Measurements from ENCODE around the gene SPATS2.

The SPATS2 gene

GRCh38 chr12:49543914-49544815 is 176.9 kb downstream of the SPATS2 start:
- no peak for DNase-seq

GRCh38 chr12:49545815-49546214 is 178.6 kb downstream of the SPATS2 start:
- no peak for DNase-seq

- no peak for DNase-seq
These were observed 179.2 kb downstream of the SPATS2 start for GRCh38 chr12:49546481-49546880.

DNA sequence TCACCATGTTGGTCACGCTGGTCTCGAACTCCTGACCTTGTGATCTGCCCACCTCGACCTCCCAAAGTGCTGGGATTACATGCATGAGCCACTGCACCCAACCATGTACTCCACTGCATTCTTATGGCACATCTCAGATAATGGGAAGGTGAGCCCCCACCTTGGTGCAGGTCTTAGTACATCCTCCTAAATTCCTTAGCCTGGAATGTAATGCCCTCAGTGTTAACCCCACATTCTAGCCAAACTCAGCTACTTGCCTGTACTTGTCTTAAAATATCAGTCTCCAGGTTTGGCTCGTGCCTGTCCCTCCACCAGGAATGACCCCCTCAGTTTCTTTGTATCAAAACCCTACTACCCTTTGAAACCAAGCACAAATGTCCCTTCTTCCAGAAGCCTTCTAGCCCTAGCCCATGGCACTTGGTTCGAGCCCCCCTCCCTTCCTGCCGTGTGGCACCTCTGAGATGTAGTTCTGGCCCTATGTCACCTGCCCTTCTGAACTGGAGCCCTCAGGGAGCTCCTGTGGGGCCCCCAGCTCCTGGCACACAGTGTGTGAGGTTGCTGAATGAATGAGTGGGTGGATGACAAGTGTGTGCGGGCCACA is 179.9 kb downstream of the SPATS2 start:
- DNase-seq, result no peak

DNA sequence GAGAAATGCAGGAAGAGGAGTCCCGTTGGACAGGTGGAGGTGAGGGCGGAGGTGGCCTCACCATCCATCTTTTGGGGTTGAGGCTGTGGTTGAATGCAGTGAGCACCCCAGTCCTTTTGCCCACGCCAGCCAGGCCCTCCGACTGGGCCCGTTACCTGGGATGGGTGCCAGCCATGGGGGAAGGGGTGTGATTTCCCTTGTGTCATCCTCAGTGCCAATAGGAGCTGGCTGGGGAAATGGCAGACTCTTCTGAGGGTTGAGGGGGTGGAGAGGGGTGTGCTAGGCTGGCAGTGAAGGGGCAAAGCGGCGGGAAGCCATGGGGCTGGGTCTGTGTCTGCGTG is 181.2 kb downstream of the SPATS2 start:
- DNase-seq, result no peak

DNA sequence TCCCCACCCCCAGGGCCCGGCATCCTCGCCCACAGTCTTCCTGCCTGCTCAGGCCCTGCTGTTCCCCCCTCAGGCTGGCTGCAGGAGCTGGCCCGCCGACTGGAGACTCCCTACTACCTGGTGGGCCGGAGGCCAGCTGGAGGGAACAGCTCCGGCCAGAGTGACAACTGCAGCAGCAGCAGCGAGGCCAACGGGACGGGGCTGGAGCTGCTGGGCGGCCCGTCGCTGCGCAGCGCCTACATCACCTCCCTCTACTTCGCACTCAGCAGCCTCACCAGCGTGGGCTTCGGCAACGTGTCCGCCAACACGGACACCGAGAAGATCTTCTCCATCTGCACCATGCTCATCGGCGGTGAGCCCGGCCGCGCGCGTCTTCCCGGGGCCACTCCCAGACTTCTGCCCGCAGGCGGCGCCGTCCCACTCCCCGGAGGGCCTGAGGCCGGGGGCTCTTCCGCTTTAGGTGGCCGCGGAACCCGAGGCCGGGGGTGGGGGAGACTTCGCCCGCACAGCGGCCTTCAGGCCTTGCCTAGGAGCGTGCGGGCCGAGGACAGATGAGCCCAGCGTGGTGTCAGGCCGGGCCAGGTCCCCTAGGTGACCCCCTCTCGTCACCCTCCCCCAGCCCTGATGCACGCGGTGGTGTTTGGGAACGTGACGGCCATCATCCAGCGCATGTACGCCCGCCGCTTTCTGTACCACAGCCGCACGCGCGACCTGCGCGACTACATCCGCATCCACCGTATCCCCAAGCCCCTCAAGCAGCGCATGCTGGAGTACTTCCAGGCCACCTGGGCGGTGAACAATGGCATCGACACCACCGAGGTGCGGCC is 181.8 kb downstream of the SPATS2 start:
- DNase-seq, result peak in 1 of 2 experiments; percentile 15

DNA sequence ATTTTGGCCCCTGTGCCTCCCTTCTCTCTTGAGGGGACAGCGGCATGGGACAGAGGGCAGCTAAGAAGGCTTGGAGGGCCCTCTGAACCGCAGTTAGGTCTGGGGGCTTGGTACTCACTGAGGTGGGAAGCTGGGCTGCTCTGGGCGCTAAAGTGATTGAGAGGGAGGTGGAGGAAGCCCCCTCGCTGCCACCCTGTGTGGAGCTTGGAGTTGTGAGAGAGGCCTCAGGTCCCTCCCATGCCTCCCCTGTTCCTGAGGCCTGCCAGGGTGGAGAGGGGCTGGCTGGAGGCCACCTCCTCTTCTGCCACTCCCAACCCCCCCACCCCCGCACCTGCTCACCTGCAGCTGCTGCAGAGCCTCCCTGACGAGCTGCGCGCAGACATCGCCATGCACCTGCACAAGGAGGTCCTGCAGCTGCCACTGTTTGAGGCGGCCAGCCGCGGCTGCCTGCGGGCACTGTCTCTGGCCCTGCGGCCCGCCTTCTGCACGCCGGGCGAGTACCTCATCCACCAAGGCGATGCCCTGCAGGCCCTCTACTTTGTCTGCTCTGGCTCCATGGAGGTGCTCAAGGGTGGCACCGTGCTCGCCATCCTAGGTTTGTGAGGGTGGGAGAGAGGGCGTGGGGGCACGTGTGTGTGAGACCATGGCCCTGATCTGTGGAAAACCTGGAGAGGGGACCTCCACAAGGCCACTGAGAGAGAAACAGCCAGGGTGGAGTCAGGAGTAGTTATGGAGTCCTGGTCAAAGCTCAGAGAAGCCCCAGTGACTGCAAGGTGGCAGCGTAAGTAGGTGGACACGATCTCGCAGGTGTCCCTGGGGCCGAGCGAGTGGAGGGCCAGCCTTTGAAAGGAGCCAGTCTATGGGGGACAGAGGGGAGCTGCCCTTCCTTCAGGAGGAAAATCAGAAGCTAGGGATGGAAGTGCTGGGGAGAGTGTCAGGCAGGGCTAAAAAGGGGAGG is 182.8 kb downstream of the SPATS2 start:
- DNase-seq, result no peak

DNA sequence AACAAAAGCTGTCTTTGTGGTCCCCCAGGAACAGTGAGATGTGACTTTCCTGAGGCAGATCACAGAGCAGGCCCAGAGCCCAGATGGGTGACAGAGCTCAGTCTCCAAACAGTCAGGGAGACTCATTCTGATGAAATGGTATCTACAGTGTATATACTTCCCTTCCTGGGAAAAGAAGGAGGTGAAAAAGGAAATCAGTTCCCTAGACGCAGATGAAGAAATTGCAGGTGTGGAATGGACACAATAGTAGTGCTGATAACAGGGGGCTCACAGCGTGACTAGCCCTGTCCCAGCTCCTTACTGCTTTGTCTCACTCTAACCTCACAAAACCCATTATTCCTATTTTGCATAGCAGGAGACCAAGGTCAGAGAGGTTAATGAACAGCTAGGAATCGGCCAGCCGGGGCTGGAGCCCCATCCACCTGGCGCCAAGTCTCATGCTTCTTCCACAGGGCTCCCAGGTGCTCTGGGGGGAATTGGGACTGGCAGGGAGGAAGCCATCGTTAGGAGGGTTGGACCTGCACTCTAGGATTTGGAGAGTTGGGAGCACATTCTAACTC is 183.5 kb downstream of the SPATS2 start:
- DNase-seq, result no peak

DNA sequence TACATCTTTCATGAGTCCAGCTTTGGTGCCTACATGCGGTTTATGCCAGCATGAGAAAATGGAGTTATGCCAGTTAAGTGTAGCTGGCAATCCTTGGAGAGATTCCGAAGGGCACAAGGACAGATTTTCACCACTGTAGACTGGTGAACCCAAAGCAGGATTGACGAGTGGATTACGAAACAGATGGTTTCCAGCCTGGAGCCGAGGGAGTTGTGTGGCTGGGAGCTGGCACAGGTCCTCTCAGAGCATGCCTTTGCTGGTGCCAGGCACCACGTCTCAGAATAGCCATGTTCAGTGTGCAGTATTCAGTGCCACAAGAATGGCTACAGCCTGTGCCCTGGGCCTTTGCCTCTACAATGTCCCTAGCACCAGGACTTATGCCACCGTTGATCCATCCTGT is 184.8 kb downstream of the SPATS2 start:
- no peak for DNase-seq

- no peak for DNase-seq
These were observed 185.2 kb downstream of the SPATS2 start for GRCh38 chr12:49552425-49552824.

GRCh38 chr12:49552899-49553298 is 185.6 kb downstream of the SPATS2 start:
- DNase-seq, result no peak

DNA sequence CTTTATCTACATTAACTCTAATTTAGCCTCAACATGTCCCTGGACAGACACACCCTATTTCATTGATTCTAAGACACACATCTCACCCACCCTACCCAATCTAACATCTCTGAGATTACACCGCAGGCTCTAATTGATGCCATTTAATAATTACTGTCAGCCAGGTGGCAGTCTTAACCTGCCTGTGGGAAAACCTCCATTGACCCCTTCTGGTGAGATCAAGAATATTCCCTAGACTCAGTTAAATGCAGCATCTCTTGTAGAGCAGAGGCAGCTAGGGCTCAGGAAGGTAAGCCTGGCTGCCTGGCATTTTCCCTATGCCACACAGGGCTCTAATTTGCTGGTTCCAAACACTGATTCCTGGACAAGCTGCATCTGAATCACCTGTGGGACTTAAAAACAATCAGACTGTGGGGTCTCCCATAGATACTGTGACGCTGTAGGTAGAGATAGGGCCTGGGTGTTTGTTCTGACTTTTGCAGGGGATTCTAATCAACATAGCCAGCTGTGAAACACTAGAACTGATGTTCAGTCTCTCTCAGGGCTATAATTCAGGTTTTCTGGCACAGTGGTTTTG is 186.3 kb downstream of the SPATS2 start:
- DNase-seq, result no peak

DNA sequence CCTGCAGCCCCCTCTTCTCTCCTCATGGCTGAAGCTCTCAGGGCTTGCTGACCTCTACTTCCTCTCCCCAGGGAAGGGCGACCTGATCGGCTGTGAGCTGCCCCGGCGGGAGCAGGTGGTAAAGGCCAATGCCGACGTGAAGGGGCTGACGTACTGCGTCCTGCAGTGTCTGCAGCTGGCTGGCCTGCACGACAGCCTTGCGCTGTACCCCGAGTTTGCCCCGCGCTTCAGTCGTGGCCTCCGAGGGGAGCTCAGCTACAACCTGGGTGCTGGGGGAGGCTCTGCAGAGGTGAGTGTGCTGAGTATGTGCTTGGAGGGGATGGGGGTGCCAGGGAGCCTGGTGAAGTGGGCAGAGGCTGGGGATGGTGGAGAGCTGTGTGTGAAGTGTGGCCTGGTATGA is 187.0 kb downstream of the SPATS2 start:
- no peak for DNase-seq

GRCh38 chr12:49555631-49556390 is 188.5 kb downstream of the SPATS2 start:
- no peak for DNase-seq

GRCh38 chr12:49556391-49557186 is 189.3 kb downstream of the SPATS2 start:
- DNase-seq, result no peak

DNA sequence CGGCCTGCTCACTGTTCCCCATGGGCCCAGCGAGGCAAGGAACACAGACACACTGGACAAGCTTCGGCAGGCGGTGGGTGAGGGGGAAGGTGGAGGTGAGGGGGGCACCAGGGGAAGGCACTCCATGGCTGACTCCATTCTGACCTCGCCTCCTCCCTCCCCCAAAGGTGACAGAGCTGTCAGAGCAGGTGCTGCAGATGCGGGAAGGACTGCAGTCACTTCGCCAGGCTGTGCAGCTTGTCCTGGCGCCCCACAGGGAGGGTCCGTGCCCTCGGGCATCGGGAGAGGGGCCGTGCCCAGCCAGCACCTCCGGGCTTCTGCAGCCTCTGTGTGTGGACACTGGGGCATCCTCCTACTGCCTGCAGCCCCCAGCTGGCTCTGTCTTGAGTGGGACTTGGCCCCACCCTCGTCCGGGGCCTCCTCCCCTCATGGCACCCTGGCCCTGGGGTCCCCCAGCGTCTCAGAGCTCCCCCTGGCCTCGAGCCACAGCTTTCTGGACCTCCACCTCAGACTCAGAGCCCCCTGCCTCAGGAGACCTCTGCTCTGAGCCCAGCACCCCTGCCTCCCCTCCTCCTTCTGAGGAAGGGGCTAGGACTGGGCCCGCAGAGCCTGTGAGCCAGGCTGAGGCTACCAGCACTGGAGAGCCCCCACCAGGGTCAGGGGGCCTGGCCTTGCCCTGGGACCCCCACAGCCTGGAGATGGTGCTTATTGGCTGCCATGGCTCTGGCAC is 190.1 kb downstream of the SPATS2 start:
- no peak for DNase-seq

DNA sequence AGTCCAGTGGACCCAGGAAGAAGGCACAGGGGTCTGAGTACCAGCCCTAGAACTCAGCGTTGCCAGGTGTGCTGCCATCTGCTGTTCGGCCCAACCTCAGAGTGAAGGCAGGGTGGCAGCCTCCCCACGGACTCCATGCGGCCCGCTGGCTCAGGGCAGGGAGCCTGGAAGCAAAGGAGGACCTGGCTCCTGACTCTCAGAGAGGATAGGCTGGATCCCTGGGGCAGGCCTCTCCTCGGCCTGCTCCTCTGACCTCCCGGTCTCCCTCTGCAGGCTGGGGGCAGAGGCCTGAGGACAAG is 190.6 kb downstream of the SPATS2 start:
- no peak for DNase-seq

GRCh38 chr12:49558526-49558925 is 191.3 kb downstream of the SPATS2 start:
- no peak for DNase-seq

GRCh38 chr12:49559011-49559675 is 191.9 kb downstream of the SPATS2 start:
- no peak for DNase-seq

Measured in activated CD4-positive, alpha-beta T cell treated with anti-CD3 and anti-CD28 coated beads, Interleukin-2, amount 50 U/mL, for 4 hours (primary cell).